GM12873 (cell line): Measurements from ENCODE around the gene BRD3OS.

Experiments
- CTCF ChIP-seq: IDR thresholded peaks from 2 replicates; pipeline ENCODE4 v1.5.1; 2012; ENCODE audit warnings: low read depth, mild to moderate bottlenecking, moderate library complexity, low read length, control low read depth; ENCODE audit not compliant: insufficient read depth; ENCODE audit errors: missing control alignments

Gene BRD3OS

GRCh38 chr9:133982971-133983720 lies 42.1 kb upstream of the BRD3OS start:
- TF ChIP-seq CTCF, result no peak

- no peak for TF ChIP-seq CTCF
Observed at GRCh38 chr9:133986061-133986460, 39.2 kb upstream of the BRD3OS start.

- no peak for TF ChIP-seq CTCF
Observed at GRCh38 chr9:133986774-133987445, 38.4 kb upstream of the BRD3OS start.

- TF ChIP-seq CTCF, result no peak
Observed at GRCh38 chr9:133987446-133987788, 37.9 kb upstream of the BRD3OS start.

GRCh38 chr9:133987946-133988665 lies 37.2 kb upstream of the BRD3OS start:
- TF ChIP-seq CTCF, result no peak

- no peak for TF ChIP-seq CTCF
Observed at GRCh38 chr9:133989625-133990365, 35.5 kb upstream of the BRD3OS start.
